GM10266 (cell line): Measurements from ENCODE around the gene MIS12.

Experiments used
- DNase-seq: peaks from one replicate; pipeline ENCODE4 v3.0.0; 2012; ENCODE audit errors: extremely low spot score
- TF ChIP-seq, protein P1 (sequence below): IDR thresholded peaks from 2 replicates; pipeline ENCODE4 v1.5.1; 2012; ENCODE audit warnings: mild to moderate bottlenecking, low read depth; ENCODE audit not compliant: control insufficient read depth, insufficient read depth; ENCODE audit errors: missing control alignments

The MIS12 gene

DNA sequence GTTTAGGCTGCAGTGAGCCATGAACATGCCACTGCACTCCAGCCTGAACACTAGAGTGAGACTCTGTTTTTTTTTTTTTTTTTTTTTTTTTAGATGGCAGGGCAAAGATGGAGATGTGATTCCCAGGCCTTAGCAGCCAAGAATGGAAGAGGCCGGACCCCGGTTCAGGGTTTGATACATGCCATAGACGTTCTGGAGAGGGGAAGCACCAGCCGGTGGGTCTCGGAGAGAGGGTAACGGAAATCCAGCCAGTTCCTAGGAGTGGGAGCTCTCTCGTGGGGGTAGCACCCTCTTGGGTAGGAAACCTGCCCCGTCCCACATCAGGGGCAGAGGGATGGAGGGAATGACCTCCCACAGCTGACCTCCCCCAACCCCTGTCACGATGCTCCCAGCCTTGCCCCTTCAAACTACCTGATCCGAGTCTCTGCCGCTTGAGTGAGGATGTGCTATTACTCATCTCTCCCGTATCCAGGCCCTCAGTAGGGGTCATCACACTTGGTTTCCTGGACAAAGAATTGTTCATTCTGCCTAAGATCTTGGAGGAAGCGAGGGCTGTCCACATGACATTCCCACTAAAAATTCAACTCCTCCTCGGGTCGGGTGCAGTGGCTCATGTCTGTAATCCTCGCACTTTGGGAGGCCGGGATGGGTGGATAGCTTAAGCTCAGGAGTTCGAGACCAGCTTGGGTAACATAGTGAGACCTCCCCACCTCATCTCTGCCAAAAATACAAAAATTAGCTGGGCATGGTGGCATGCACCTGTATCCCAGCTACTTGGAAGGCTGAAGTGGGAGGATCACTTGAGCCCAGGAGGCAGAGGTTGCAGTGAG lies 47.3 kb downstream of the MIS12 start:
- no peak for DNase-seq
- TF ChIP-seq, protein P1, sequence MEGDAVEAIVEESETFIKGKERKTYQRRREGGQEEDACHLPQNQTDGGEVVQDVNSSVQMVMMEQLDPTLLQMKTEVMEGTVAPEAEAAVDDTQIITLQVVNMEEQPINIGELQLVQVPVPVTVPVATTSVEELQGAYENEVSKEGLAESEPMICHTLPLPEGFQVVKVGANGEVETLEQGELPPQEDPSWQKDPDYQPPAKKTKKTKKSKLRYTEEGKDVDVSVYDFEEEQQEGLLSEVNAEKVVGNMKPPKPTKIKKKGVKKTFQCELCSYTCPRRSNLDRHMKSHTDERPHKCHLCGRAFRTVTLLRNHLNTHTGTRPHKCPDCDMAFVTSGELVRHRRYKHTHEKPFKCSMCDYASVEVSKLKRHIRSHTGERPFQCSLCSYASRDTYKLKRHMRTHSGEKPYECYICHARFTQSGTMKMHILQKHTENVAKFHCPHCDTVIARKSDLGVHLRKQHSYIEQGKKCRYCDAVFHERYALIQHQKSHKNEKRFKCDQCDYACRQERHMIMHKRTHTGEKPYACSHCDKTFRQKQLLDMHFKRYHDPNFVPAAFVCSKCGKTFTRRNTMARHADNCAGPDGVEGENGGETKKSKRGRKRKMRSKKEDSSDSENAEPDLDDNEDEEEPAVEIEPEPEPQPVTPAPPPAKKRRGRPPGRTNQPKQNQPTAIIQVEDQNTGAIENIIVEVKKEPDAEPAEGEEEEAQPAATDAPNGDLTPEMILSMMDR = no peak

DNA sequence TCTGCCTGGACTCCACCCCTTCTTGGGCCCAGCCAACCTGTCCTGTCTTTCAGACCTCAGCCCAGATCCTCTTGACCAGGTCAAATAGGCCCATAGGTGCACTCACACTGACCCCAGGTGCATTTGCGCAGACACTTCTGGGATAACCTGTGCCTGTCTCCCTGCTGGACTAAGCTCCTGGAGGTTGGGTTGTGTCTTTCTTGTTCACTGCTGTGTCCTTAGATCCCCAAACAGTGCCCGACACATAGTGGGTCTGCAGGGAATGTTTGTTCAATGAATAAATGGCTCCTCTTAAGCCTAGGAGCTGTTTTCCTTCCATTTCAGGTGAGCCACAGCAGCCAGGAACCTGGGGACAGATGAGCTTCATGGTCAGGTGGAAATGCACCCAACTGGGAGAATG lies 49.1 kb downstream of the MIS12 start:
- DNase-seq = no peak
- TF ChIP-seq, protein P1 = no peak

DNA sequence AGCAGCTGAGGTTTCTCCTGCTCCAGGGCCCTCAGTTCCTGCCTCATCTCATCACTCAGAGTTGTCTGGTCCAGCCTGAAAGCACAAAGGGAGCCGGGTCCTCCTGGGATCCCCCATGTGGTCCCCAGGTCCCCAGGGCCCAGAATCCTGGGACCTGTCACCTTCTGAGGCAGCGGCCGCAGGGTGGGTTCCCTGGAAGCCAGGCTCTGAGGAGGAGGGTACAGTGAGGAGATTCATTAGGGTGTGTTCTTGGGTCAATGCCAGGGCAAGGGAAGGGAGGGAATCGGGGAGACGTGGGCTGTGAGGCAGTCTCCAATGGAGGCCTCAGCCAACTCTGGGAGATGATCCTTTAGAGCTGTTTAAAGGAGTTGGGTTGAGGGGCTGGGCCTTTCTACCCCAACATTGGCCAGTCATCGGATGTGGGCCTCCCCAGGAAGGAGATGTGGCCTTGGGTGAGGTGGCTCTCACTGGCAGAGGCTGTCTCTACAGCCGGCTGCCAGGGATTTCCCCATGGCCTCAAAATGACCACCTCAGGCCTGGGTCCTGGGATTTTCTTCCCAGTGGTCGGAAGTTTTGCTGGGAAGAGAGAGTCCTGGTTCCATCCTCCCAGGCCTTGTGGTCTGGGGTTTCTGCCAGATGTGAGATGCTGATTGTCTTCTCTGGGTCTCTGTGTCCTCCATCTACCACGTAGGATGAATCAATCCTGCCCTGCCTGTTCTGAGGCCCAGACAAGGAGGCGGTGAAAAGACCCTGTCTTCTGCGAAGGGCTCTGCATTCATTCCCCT lies 50.7 kb downstream of the MIS12 start:
- no peak for DNase-seq
- TF ChIP-seq, protein P1 = no peak

DNA sequence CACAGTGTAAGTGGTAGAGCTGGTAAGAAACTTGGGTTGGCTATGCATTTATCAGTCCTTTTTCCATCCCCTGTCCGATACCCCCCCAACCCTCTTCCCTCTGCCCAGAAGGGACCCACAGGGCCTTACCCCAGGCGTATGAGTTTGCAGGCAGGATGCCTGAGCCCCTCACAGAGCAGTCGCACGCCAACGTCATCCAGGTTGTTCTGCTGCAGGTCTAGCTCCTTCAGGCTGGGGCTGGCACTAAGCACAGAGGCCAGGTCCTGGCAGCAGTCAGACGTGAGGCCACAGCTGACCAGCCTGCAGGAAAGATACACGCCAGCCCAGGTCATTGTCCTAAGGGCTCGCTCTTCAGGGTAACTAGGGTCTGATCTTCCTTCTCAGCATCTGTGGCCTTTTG lies 52.9 kb downstream of the MIS12 start:
- TF ChIP-seq, protein P1 = no peak
- DNase-seq = no peak

DNA sequence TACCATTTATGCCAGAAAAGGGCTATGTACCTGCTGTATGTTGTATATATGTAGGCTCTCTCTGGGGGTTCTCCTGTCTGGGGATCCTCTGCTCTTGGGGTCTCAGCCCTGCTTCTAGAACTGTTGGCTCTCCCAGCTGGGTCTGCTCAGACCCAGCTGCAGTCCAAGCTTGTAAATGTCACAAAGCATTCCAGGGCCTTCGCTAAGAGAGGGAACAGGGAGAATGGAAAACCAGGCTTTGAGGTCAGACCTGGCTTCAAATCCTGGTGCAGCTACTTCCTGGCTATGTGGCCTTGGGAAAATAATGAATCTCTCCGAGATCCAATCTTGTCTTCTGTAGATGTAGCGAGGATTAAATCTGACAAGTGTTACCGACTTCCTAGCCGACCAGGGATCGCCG lies 54.0 kb downstream of the MIS12 start:
- DNase-seq = no peak
- TF ChIP-seq, protein P1 = no peak
